GM19372 (cell line): Measurements from ENCODE around the gene MFAP3L.
"Not testable (repeated sequence)": the region's sequence is repeated elsewhere in the genome, so short reads cannot be mapped to it uniquely, and the experiment has no call there.

Experiments used
- ATAC-seq: cut with Tn5 transposase; IDR thresholded peaks from one replicate; pipeline ENCODE4 v1.9.1; 2021; ENCODE audit warnings: mild to moderate bottlenecking, low read depth, moderate library complexity; ENCODE audit not compliant: unreplicated experiment

Gene MFAP3L

DNA sequence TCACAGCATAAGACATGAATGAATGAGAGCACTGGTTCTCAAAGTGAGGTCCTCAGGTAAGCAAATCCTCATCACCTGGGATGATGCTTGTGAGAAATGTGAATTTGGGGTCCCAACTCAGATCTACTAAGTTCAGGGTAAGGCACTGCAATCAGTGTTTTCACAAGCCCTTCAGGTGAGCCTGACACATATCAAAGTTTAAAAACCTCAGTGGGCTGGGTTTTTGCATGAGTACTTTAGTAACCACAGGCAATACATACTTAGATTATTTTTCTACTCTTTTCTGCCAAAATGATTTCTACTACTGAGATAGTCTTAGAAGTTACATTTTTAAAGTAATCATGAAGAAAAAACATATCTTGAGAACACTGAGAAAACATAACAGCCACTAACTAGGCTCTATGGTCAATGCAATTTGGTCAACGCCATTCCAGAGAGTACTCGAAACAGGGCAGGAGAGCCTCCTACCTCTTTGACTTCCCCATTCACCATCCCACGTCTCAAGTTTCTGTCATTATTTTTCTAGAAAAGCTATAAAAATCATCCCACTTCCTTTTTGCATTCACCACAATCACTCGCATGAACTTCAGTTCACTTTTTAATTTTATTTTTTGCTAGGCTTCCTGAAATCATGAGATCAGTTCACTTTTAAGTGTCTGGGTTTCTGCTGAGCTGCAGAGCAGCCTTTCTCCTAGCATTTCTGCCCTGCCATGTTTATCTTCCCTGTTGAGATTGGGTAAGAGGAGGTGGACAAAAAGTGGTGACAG, 73.8 kb downstream of the MFAP3L start:
- peak; percentile 72 for ATAC-seq

- no peak for ATAC-seq
Observed at GRCh38 chr4:169948271-169948670, 77.9 kb downstream of the MFAP3L start.

DNA sequence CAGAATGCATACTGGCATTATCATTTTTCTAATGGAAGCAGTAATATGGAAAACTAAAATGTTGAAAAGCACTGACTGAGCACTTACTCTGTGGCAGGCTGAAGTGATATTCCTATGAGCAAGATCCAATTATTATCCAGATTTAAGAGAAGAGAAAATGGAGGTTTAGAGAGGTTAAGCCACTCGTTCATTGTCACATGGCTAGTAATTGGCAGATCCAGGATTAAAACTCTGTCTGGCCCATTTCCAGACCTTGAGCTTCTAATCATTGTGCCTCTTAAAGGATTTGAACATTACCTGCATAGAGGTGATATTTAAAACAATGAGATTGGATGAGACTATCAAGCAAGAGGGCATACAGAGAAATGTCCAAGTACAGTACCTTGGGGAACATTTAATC, 80.6 kb downstream of the MFAP3L start:
- no peak for ATAC-seq

DNA sequence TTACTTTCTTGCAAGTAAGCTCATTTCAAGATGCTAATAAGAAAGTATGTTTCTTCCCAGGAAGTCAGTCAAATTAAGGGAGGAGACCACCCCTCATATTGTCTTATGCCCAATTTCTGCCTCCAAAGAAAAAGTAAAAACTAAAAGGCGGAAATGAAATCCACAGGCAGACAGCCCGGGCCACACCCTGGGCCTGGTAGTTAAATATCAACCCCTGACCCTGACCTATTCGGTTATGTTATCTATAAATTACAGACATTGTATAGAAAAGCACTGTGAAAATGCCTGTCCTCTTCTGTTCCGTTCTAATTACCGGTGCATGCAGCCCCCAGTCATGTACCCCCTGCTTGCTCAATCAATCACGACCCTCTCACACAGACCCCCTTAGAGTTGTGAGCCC, 82.6 kb downstream of the MFAP3L start:
- ATAC-seq: not testable (repeated sequence)

DNA sequence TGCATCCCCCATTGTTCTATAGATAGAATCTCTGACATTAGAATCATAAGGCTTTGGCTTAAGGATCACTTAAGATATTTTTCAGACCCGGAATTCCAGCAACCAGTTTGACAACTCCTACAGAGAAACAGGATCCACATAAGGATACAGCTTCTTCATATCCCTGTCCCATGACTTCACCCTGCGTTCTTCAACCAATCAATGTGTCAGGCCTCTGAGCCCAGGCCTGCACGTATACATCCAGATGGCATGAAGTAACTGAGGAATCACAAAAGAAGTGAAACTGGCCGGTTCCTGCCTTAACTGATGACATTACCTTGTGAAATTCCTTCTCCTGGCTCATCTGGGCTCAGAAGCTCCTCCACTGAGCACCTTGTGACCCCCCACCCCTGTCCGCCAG, 85.1 kb downstream of the MFAP3L start:
- ATAC-seq: no peak

DNA sequence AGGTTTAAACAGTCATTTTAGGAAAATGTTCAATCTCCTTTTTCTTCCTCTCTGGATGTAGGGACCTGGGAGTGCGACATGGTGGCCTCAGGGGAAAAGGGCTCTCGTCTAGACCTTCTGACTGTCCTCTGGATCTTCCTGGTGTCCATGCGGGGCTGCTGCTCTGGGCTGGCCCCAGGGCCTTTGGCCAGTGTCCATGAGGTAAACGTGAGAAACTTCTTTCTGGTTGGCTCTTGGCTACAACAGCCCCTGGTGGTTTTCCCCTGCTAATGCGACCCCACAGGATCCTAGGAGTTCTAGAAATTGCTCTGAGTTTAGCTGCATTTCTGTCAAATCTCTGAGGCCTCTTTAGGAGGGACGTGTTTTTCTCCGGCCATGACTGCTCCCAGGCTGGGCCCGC, 85.7 kb downstream of the MFAP3L start:
- no peak for ATAC-seq
